ENCODE data around the gene ZCWPW1. TPM values are rescaled to one million over a fixed set of nuclear protein-coding genes. Genes with fewer than 3 reads are reported as not detected.

Gene ZCWPW1
- 2.3 TPM for polyA plus RNA-seq (2013, experiment 1 of 2)
- 2.5 TPM for polyA plus RNA-seq (2013, experiment 2 of 2)

GRCh38 chr7:100428199-100428966, at the start of gene ZCWPW1:
Gene ZCWPW1, minus strand, starts transcription at chr7:100428703. Its CDS starts 8,054 bp downstream, at chr7:100420649.
- no peak within 1 kb of the TSS for H2BK12ac ChIP-seq (ENCODE audit: low read length)
- peaks cover 9% of the 10 kb centered on the region for H3K79me1 ChIP-seq (ENCODE audit: low read depth, low read length)
- H3K4me2 ChIP-seq (ENCODE audit: insufficient read depth, low read length, poor library complexity, severe bottlenecking): peak within 1 kb of the TSS; percentile 95
- peaks cover 21% of the 10 kb centered on the region in 2 donors for H3K4me1 ChIP-seq (ENCODE audit: control insufficient read depth in 2 of 2, insufficient read depth in 1 of 2, low read depth in 1 of 2, low read length in 2 of 2)
- peak within 1 kb of the TSS; percentile 68 to 92 for H3K4me3 ChIP-seq (ENCODE audit: low read length in 2 of 2)
- peaks cover 18 to 30% of the 10 kb centered on the region in 2 donors for H3K36me3 ChIP-seq (replicated peaks in 1 of 2; ENCODE audit: control insufficient read depth in 2 of 2, insufficient read depth in 2 of 2, low read length in 2 of 2)
- H3K18ac ChIP-seq (ENCODE audit: low read length): peak within 1 kb of the TSS; percentile 100
- H2AK5ac ChIP-seq (ENCODE audit: low read depth, low read length): peak within 1 kb of the TSS; percentile 53
- peak within 1 kb of the TSS; percentile 75 for H3K14ac ChIP-seq (ENCODE audit: low read length)
- H3K23ac ChIP-seq (ENCODE audit: low read depth, low read length, poor library complexity): peak within 1 kb of the TSS; percentile 100
- H3K9ac ChIP-seq (ENCODE audit: low read depth, low read length, poor library complexity): peak within 1 kb of the TSS; percentile 93
- H2BK5ac ChIP-seq (ENCODE audit: low read length): peak within 1 kb of the TSS; percentile 96
- no CpG with 5 or more reads among the region's 66 CpGs for WGBS, 2 donors (ENCODE audit: extremely low coverage in 2 of 2, insufficient read length in 2 of 2, insufficient replicate concordance in 1 of 2)
- H4K91ac ChIP-seq (ENCODE audit: low read depth, low read length, poor library complexity): no peak within 1 kb of the TSS
- H3K27me3 ChIP-seq (ENCODE audit: control insufficient read depth in 3 of 3, insufficient read depth in 3 of 3, low read depth in 1 of 3, low read length in 3 of 3): peaks cover 0 to 2% (median 0%) of the 10 kb centered on the region in 3 experiments
- peak within 1 kb of the TSS; percentile 77 for H4K8ac ChIP-seq (ENCODE audit: low read depth, low read length)
- peaks cover 4% of the 10 kb centered on the region in 2 donors for H3K9me3 ChIP-seq (replicated peaks in 1 of 2; ENCODE audit: control insufficient read depth in 2 of 2, insufficient read depth in 1 of 2, low read depth in 1 of 2, low read length in 2 of 2)
- H3K27ac ChIP-seq (replicated peaks; ENCODE audit: low read length): peak within 1 kb of the TSS; percentile 100
- H2BK15ac ChIP-seq (ENCODE audit: low read length): no peak within 1 kb of the TSS
- DNase-seq (ENCODE audit: low spot score): peak; percentile 94
- peak within 1 kb of the TSS; percentile 94 for H2AFZ ChIP-seq (ENCODE audit: low read length)
- H2BK120ac ChIP-seq (ENCODE audit: low read depth, low read length): peak within 1 kb of the TSS; percentile 98
- H3K4ac ChIP-seq (ENCODE audit: low read length): no peak within 1 kb of the TSS

- DNase-seq (ENCODE audit: low spot score): no peak
- Histone ChIP-seq H3K27me3 (ENCODE audit: control insufficient read depth in 3 of 3, insufficient read depth in 3 of 3, low read depth in 1 of 3, low read length in 3 of 3) (no peaks in the 10 kb centered on the region), H2AK5ac (ENCODE audit: low read depth, low read length) (peak overlapping the region; percentile 78), H4K91ac (ENCODE audit: low read depth, low read length, poor library complexity) (no peak overlapping the region), H3K4me1 (ENCODE audit: control insufficient read depth in 2 of 2, insufficient read depth in 1 of 2, low read depth in 1 of 2, low read length in 2 of 2) (peaks cover 6 to 27% of the 10 kb centered on the region in 2 donors), H3K18ac (ENCODE audit: low read length) (no peak overlapping the region), H3K4me2 (ENCODE audit: insufficient read depth, low read length, poor library complexity, severe bottlenecking) (peak overlapping the region; percentile 83), H2BK5ac (ENCODE audit: low read length) (no peak overlapping the region), H3K9me3 (replicated peaks in 1 of 2; ENCODE audit: control insufficient read depth in 2 of 2, insufficient read depth in 1 of 2, low read depth in 1 of 2, low read length in 2 of 2) (no peaks in the 10 kb centered on the region), H3K4me3 (ENCODE audit: low read length in 2 of 2) (peak overlapping the region; percentile 80 to 93), H4K8ac (ENCODE audit: low read depth, low read length) (no peak overlapping the region), H3K23ac (ENCODE audit: low read depth, low read length, poor library complexity) (no peak overlapping the region), H3K14ac (ENCODE audit: low read length) (peak overlapping the region; percentile 51), H2AFZ (ENCODE audit: low read length) (no peak overlapping the region), H3K79me1 (ENCODE audit: low read depth, low read length) (peaks cover 6% of the 10 kb centered on the region), H2BK15ac (ENCODE audit: low read length) (no peak overlapping the region), H3K27ac (replicated peaks; ENCODE audit: low read length) (no peak overlapping the region), H2BK120ac (ENCODE audit: low read depth, low read length) (no peak overlapping the region), H3K9ac (ENCODE audit: low read depth, low read length, poor library complexity) (peak overlapping the region; percentile 60), H3K36me3 (replicated peaks in 1 of 2; ENCODE audit: control insufficient read depth in 2 of 2, insufficient read depth in 2 of 2, low read length in 2 of 2) (peaks cover 2 to 23% of the 10 kb centered on the region in 2 donors), H2BK12ac (ENCODE audit: low read length) (no peak overlapping the region), H3K4ac (ENCODE audit: low read length) (no peak overlapping the region)
- WGBS, 2 donors (ENCODE audit: extremely low coverage in 2 of 2, insufficient read length in 2 of 2, insufficient replicate concordance in 1 of 2): no CpG with 5 or more reads among the region's 16 CpGs
Measured at GRCh38 chr7:100477871-100478267, 49.4 kb upstream of the ZCWPW1 start.

GRCh38 chr7:100476903-100477870, 48.7 kb upstream of the ZCWPW1 start:
- H2BK15ac ChIP-seq (ENCODE audit: low read length): no peak overlapping the region
- H3K9ac ChIP-seq (ENCODE audit: low read depth, low read length, poor library complexity): no peak overlapping the region
- H3K4ac ChIP-seq (ENCODE audit: low read length): no peak overlapping the region
- peak overlapping the region; percentile 51 for H3K14ac ChIP-seq (ENCODE audit: low read length)
- H3K27me3 ChIP-seq (ENCODE audit: control insufficient read depth in 3 of 3, insufficient read depth in 3 of 3, low read depth in 1 of 3, low read length in 3 of 3): no peaks in the 10 kb centered on the region
- H4K91ac ChIP-seq (ENCODE audit: low read depth, low read length, poor library complexity): no peak overlapping the region
- no peak overlapping the region for H2BK5ac ChIP-seq (ENCODE audit: low read length)
- no peak overlapping the region for H2AFZ ChIP-seq (ENCODE audit: low read length)
- WGBS, 2 donors (ENCODE audit: extremely low coverage in 2 of 2, insufficient read length in 2 of 2, insufficient replicate concordance in 1 of 2): no CpG with 5 or more reads among the region's 30 CpGs
- H3K27ac ChIP-seq (replicated peaks; ENCODE audit: low read length): no peak overlapping the region
- H2AK5ac ChIP-seq (ENCODE audit: low read depth, low read length): peak overlapping the region; percentile 78
- no peak overlapping the region for H4K8ac ChIP-seq (ENCODE audit: low read depth, low read length)
- H3K79me1 ChIP-seq (ENCODE audit: low read depth, low read length): peaks cover 6% of the 10 kb centered on the region
- H3K4me2 ChIP-seq (ENCODE audit: insufficient read depth, low read length, poor library complexity, severe bottlenecking): peak overlapping the region; percentile 39
- DNase-seq (ENCODE audit: low spot score): no peak
- peaks cover 2 to 29% of the 10 kb centered on the region in 2 donors for H3K36me3 ChIP-seq (replicated peaks in 1 of 2; ENCODE audit: control insufficient read depth in 2 of 2, insufficient read depth in 2 of 2, low read length in 2 of 2)
- no peaks in the 10 kb centered on the region for H3K9me3 ChIP-seq (replicated peaks in 1 of 2; ENCODE audit: control insufficient read depth in 2 of 2, insufficient read depth in 1 of 2, low read depth in 1 of 2, low read length in 2 of 2)
- H3K4me3 ChIP-seq (ENCODE audit: low read length in 2 of 2): peak overlapping the region in 1 of 2 donors; percentile 80
- no peak overlapping the region for H2BK12ac ChIP-seq (ENCODE audit: low read length)
- H3K18ac ChIP-seq (ENCODE audit: low read length): peak overlapping the region; percentile 63
- no peak overlapping the region for H2BK120ac ChIP-seq (ENCODE audit: low read depth, low read length)
- peaks cover 6 to 24% of the 10 kb centered on the region in 2 donors for H3K4me1 ChIP-seq (ENCODE audit: control insufficient read depth in 2 of 2, insufficient read depth in 1 of 2, low read depth in 1 of 2, low read length in 2 of 2)
- no peak overlapping the region for H3K23ac ChIP-seq (ENCODE audit: low read depth, low read length, poor library complexity)

Measured in neuronal stem cell (in vitro differentiated cells).